Body of pancreas (tissue), 4 donors: ENCODE results near the gene IGF2BP3.

Experiments used
- CTCF ChIP-seq, 7 experiments: fragments of 450-650 bp in 4 of 7; fragments of 200-600 bp in 3 of 7; sonication (generic) in 3 of 7; IDR thresholded peaks; one replicate each; pipeline ENCODE4 v1.5.1; 2016 to 2019; ENCODE audit warnings: antibody characterized with exemption in 7 of 7
- POLR2A ChIP-seq, 3 donors: fragments of 450-650 bp; IDR thresholded peaks; one replicate each; pipeline ENCODE4 v1.6.1; 2016; ENCODE audit warnings: antibody characterized with exemption in 3 of 3, mild to moderate bottlenecking in 2 of 3

GRCh38 chr7:23331132-23331531, 139.2 kb downstream of the IGF2BP3 start:
- TF ChIP-seq CTCF (IDR thresholded peaks at IDR 0.05) (no peak), POLR2A (IDR thresholded peaks at IDR 0.05) (no peak)
